Measurements from ENCODE around the gene ANKRD34C. TPM values are rescaled to one million over a fixed set of nuclear protein-coding genes. Genes with fewer than 3 reads are reported as not detected.

ANKRD34C gene
- total and polyA plus RNA-seq, 8 donors, result 0.03 TPM; not detected in 7

DNA sequence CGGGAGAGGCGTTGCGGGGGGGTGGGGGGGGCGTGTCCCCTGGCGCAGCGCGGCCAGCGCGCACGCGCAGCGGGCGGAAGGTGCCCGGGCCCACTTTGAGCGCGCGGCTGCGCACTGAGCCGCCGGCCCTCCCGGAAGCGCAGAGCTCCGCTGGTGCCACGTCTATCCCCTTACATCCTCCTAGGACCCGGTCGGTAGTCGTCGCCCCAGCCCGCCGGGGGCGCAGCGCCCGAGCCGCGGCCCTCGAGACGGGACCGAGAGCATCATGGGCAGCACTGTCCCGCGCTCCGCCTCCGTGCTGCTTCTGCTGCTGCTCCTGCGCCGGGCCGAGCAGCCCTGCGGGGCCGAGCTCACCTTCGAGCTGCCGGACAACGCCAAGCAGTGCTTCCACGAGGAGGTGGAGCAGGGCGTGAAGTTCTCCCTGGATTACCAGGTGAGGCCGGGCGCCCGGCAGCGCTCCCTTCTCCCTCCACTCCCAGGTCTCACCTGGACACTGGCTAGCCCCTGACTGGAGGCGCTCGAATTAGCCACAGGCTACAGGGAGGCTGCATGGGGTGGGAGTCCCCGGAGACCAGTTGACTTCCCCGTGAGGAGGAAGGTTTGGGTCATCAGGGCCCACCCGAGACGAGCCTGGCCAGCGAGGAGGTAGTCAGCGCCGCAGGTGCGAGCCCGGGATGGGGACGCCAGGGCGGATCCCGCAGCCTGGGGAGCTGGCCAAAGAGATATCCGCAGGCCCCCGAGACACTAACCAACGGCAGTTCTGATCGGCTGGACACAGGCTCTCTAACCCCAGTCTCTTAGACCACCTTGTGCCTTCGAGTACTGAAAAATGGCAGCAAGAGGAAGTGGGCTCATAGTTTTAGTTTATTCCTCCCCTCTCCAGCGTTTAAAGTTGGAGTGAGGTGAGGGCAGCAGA lies 28.7 kb downstream of the ANKRD34C start, which contains the start of gene TMED3:
Gene TMED3 (plus strand): TSS at position 128 of the 916 bp plus-strand sequence. CDS start 138 bp downstream, at position 266.
- peaks cover under 1 to 57% of the 10 kb centered on the region in 2 donors for H3K27me3 ChIP-seq
- peak within 1 kb of the TSS; percentile 18 to 42 for H3K27ac ChIP-seq
- peak; percentile 73 to 90 (median 86) for DNase-seq
- TF ChIP-seq, protein P1, sequence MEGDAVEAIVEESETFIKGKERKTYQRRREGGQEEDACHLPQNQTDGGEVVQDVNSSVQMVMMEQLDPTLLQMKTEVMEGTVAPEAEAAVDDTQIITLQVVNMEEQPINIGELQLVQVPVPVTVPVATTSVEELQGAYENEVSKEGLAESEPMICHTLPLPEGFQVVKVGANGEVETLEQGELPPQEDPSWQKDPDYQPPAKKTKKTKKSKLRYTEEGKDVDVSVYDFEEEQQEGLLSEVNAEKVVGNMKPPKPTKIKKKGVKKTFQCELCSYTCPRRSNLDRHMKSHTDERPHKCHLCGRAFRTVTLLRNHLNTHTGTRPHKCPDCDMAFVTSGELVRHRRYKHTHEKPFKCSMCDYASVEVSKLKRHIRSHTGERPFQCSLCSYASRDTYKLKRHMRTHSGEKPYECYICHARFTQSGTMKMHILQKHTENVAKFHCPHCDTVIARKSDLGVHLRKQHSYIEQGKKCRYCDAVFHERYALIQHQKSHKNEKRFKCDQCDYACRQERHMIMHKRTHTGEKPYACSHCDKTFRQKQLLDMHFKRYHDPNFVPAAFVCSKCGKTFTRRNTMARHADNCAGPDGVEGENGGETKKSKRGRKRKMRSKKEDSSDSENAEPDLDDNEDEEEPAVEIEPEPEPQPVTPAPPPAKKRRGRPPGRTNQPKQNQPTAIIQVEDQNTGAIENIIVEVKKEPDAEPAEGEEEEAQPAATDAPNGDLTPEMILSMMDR (IDR thresholded peaks at IDR 0.05), result peak in 1 of 2 donors; percentile 27
- peaks cover 0 to 26% of the 10 kb centered on the region in 2 donors for H3K36me3 ChIP-seq
- no peaks in the 10 kb centered on the region for H3K9me3 ChIP-seq
- peaks cover 0 to 12% of the 10 kb centered on the region in 2 donors for H3K4me1 ChIP-seq
- peak; percentile 95 for ATAC-seq
- intact Hi-C loops (cut with DNase I), result no loop called here
- peak within 1 kb of the TSS; percentile 73 to 75 for H3K4me3 ChIP-seq

DNA sequence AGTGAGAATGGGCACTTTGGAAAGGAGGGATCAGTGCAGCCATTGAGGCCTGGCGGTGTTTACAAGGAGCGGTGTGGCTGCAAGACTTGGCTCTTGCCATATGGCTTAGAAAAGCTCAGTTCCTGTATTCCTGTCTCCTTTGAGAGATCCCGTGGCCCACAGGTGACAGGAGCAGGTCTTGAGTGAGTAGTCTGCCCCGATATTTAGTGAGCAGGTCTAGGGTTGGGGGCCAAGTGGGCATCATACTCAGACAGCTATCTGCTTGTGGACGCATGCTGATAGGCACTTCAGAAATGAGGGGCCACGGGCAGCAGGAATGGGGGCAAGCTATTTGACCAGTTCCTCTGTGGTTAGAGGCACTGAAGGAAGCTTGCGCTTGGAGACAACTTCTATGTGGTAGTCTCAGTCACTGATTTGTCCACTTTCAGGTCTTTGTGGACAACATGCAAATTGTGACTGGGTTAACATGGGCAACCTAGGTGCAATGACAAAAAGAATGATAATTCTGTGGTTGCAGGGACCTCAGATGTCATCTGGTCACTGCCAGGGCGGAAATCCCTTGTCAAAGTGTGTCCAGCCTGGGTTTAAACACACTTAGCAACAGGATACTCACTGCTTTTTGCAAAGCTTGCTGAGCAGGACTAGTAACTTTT lies 29.5 kb downstream of the ANKRD34C start:
- ATAC-seq (peak; percentile 2), DNase-seq (no peak)
- TF ChIP-seq, protein P1 (IDR thresholded peaks at IDR 0.05), result no peak
- Histone ChIP-seq H3K9me3 (no peaks in the 10 kb centered on the region), H3K4me1 (peaks cover 0 to 12% of the 10 kb centered on the region in 2 donors), H3K4me3 (peak overlapping the region; percentile 73 to 75), H3K36me3 (peaks cover 0 to 34% of the 10 kb centered on the region in 2 donors), H3K27ac (no peak overlapping the region), H3K27me3 (peaks cover 0 to 49% of the 10 kb centered on the region in 2 donors)
- intact Hi-C loops (cut with DNase I), result no loop called here

DNA sequence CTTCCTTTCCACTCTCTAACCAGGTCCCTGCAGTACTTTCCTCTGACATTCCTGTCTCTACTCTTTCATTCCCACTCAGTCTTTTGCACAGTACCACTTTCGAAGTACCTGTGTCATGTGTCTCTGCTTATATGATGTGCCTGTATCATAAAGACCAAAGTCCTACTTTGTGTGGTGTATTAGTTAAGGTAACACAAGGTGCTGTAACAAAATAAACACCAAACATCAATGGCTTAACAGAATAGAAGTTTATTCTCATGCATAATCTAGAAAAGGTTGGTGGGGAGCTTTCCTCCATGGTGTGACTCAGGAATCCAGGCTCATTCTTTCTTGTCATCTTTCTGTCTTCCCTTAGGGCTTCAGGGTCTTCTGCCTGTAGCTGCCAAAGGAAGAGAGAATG lies 31.7 kb downstream of the ANKRD34C start:
- ATAC-seq (no peak), DNase-seq (no peak)
- H3K4me3 ChIP-seq, result no peak overlapping the region
- no peak overlapping the region for H3K27ac ChIP-seq
- H3K27me3 ChIP-seq, result peaks cover 0 to 30% of the 10 kb centered on the region in 2 donors
- H3K36me3 ChIP-seq, result peaks cover 0 to 56% of the 10 kb centered on the region in 2 donors
- intact Hi-C loops (cut with DNase I), result no loop called here
- TF ChIP-seq, protein P1 (IDR thresholded peaks at IDR 0.05), result no peak
- H3K9me3 ChIP-seq, result no peaks in the 10 kb centered on the region
- H3K4me1 ChIP-seq, result peaks cover 0 to 12% of the 10 kb centered on the region in 2 donors

DNA sequence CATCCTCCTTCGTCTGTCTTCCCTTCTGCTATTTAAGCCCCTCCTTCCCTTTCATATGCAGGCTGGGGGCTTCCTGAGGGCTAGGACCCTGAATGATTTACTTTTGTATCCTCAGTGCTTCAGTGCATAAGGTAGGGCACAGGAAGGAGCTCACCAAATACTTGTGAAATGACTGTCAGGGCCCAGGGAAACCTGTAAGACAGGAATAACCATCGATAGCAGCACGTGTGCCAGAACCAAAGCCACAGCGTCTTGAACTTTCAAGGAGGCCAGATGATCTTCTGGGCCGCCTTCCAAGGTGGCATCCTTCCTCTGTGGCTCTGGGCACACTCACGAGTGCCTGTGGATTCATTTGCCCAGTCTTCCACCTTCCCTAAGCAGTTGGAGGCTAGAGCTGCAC lies 32.3 kb downstream of the ANKRD34C start:
- DNase-seq, result peak in 2 of 4 donors; percentile 30 to 61
- Histone ChIP-seq H3K9me3 (no peaks in the 10 kb centered on the region), H3K27ac (no peak overlapping the region), H3K27me3 (peaks cover 0 to 24% of the 10 kb centered on the region in 2 donors), H3K4me1 (peaks cover 0 to 12% of the 10 kb centered on the region in 2 donors), H3K4me3 (no peak overlapping the region), H3K36me3 (peaks cover 0 to 62% of the 10 kb centered on the region in 2 donors)
- TF ChIP-seq, protein P1 (IDR thresholded peaks at IDR 0.05), result no peak
- intact Hi-C loops (cut with DNase I), result no loop called here
- peak; percentile 35 for ATAC-seq

Data from left lung (tissue), 10 donors.